SK-N-MC (cell line): ENCODE data around the gene WDR26.
"Not testable (repeated sequence)": the region's sequence is repeated elsewhere in the genome, so short reads cannot be mapped to it uniquely, and the experiment has no call there.

Experiments
- DNase-seq: peaks from one replicate; pipeline ENCODE4 v3.0.0-alpha.2; 2011; ENCODE audit warnings: low read depth, low spot score
- H3K27ac ChIP-seq: fragments of 200-600 bp; sonication (generic); 2 replicates; pipeline ENCODE4 v1.5.1; 2016; ENCODE audit warnings: mixed run types
- H3K36me3 ChIP-seq: fragments of 200-600 bp; sonication (generic); 2 replicates; pipeline ENCODE4 v1.6.1; 2017; ENCODE audit warnings: antibody characterized with exemption, low read length, mixed read lengths; ENCODE audit not compliant: insufficient read depth
- H3K4me3 ChIP-seq: fragments of 200-600 bp; sonication (generic); 2 replicates; pipeline ENCODE4 v1.5.1; 2016
- H3K9ac ChIP-seq: fragments of 200-600 bp; sonication (generic); 2 replicates; pipeline ENCODE4 v1.8.0; 2017; ENCODE audit warnings: mixed run types, mixed read lengths; ENCODE audit not compliant: insufficient read length
- H3K9me3 ChIP-seq: fragments of 200-600 bp; sonication (generic); 2 replicates; pipeline ENCODE4 v1.6.1; 2017; ENCODE audit warnings: low read depth, mild to moderate bottlenecking, antibody characterized with exemption, low read length, moderate library complexity, mixed read lengths
- EZH2 ChIP-seq: fragments of 200-600 bp; sonication (generic); IDR thresholded peaks from one replicate; pipeline ENCODE4 v1.6.1; 2017; ENCODE audit warnings: antibody characterized with exemption
- FOXP2 ChIP-seq: optimal IDR thresholded peaks from 2 replicates; pipeline ENCODE3; 2011; ENCODE audit warnings: mild to moderate bottlenecking, moderate library complexity; ENCODE audit not compliant: insufficient read depth; ENCODE audit errors: extremely low read length, control extremely low read depth
- POLR2AphosphoS5 ChIP-seq: IDR thresholded peaks from 2 replicates; pipeline ENCODE4 v1.6.1; 2012; ENCODE audit warnings: mild to moderate bottlenecking, low read depth, low read length, borderline replicate concordance

The WDR26 gene

GRCh38 chr1:224431726-224432125, 2.9 kb downstream of the WDR26 start:
- Histone ChIP-seq H3K9ac (peak overlapping the region; percentile 69), H3K4me3 (peak overlapping the region; percentile 91), H3K9me3 (no peaks in the 10 kb centered on the region), H3K27ac (peak overlapping the region; percentile 75), H3K36me3 (peaks cover 38% of the 10 kb centered on the region)
- TF ChIP-seq FOXP2 (no peak), EZH2 (no peak), POLR2AphosphoS5 (no peak)
- DNase-seq = no peak

DNA sequence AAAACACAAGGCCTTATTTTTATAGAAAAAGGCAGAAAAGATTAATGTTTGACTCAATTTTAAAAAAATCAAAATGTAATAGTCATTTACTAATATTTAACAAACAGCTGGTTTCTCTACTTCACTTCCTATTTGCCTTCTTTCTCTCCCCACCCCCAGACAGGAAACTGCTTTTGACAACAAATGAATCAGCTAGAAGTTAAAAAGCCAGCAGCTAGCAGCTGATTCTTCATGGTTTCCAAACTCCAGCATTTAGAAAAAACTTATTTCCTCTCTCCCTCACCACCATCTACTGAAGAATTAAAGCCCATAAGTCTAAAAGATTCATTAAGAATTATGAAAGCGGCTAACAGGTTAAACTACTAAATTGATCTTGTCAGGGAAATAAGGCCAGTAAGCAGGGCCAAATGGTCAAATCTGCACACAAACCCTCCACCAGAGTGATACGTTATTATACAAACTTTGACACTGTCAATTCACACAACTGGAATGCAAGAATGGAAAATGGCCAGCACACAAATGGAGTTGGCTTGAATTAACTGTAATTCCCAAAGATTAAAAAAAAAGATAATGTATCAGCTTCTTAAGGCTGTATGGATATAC, 4.0 kb downstream of the WDR26 start:
- no peaks in the 10 kb centered on the region for H3K9me3 ChIP-seq
- peak overlapping the region; percentile 59 for H3K4me3 ChIP-seq
- H3K27ac ChIP-seq = peak overlapping the region; percentile 75
- peak overlapping the region; percentile 18 for H3K9ac ChIP-seq
- TF ChIP-seq EZH2 (no peak), POLR2AphosphoS5 (no peak)
- DNase-seq = peak; percentile 26
- peaks cover 48% of the 10 kb centered on the region for H3K36me3 ChIP-seq

DNA sequence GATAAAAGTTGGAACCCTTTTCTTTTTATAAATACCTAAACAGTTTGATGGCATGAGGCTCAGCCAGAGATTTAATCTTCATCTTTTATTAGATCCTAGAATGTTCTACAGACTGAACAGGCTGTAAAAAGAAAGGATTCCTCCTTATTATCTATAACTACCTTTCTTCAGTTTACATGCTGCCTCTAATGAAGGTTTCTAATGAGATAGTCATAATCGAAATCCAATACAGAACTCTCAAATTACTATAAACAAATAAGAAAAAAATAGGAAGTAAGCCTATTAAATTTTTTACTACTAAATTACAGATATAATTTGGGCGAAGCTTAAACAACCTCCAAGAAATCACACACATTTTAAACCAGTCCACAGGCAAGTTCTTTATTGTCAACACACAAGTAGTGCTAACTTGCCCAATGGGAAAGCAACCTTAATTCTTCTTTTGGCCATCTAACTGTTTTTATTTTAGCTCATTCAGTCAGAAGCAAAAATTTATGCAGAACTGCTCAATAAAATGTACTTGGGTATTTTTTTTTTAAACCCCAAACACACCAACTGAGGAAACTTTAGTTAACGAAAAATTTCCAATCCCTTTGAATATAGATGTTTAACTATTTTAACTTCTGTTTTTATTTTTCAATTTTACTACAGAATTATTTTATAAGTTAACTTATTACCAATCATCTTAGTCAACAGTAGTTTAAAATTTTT, 4.8 kb downstream of the WDR26 start:
- TF ChIP-seq FOXP2 (no peak), EZH2 (no peak), POLR2AphosphoS5 (no peak)
- H3K36me3 ChIP-seq = peaks cover 57% of the 10 kb centered on the region
- DNase-seq = no peak
- H3K9ac ChIP-seq = no peak overlapping the region
- H3K27ac ChIP-seq = peak overlapping the region; percentile 11; the same call in 1 of the 2 replicates
- no peak overlapping the region for H3K4me3 ChIP-seq
- H3K9me3 ChIP-seq = no peaks in the 10 kb centered on the region

GRCh38 chr1:224428713-224429112, 5.9 kb downstream of the WDR26 start:
- not testable (repeated sequence) for DNase-seq, H3K27ac ChIP-seq, H3K9ac ChIP-seq, H3K4me3 ChIP-seq, H3K9me3 ChIP-seq
- H3K36me3 ChIP-seq = peaks cover 67% of the 10 kb centered on the region

DNA sequence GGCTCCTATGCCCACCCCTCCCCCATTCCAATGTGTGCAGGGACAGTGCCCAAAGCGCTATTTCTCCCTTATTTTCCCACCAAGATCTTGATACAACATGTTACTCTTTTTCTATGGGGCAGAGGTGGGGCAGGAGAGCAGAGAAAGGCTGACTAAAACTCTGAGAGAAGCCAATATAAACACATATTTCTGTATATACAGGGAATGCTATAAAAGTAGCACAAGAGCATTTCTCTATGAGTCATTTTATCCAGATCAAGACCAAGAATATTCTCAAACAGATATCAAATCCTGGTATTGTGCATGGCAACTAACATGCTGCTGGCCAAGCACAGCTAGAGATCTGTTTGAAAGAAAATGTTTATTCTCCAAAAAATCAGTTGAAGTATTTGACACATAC, 7.3 kb downstream of the WDR26 start:
- H3K4me3 ChIP-seq = no peak overlapping the region
- peak overlapping the region; percentile 9; the same call in 1 of the 2 replicates for H3K27ac ChIP-seq
- no peaks in the 10 kb centered on the region for H3K9me3 ChIP-seq
- no peak for DNase-seq
- no peak overlapping the region for H3K9ac ChIP-seq
- TF ChIP-seq EZH2 (no peak), FOXP2 (no peak), POLR2AphosphoS5 (no peak)
- H3K36me3 ChIP-seq = peaks cover 81% of the 10 kb centered on the region

GRCh38 chr1:224426869-224427268, 7.7 kb downstream of the WDR26 start:
- not testable (repeated sequence) for H3K9me3 ChIP-seq, H3K9ac ChIP-seq, H3K4me3 ChIP-seq, H3K27ac ChIP-seq, DNase-seq
- H3K36me3 ChIP-seq = peaks cover 85% of the 10 kb centered on the region

DNA sequence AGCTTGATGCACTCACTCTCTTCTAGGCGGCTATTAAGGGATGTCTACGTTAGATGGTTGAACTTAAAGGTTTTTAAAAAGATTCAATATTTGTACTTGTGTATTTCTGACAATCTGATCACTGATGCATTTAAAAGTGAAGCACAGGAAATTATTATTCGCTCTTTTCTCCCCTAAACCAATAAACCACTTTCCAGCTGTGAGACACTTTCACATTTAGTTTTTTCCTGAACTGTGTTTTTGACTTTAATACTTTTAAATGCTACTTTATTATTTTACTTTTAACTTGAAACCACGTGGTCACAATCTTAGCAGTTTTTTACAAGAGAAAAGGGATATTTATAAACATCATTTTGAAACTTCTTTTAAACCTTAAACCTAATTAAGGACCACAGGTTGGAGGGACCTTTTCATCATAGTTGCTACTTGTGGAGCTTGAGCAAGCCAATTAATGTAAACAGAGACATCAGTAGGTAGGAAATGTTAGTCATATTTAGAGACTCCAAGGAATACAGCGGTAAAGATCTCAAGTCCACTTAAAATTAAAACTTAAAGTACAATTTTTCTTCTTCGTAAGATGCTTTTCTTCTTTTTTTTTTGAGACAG, 9.2 kb downstream of the WDR26 start:
- no peak overlapping the region for H3K4me3 ChIP-seq
- no peak for DNase-seq
- no peak for TF ChIP-seq EZH2
- no peak for TF ChIP-seq FOXP2
- TF ChIP-seq POLR2AphosphoS5 = no peak
- peak overlapping the region; percentile 45; the same call in 1 of the 2 replicates for H3K27ac ChIP-seq
- H3K9me3 ChIP-seq = no peaks in the 10 kb centered on the region
- H3K36me3 ChIP-seq = peaks cover 91% of the 10 kb centered on the region
- H3K9ac ChIP-seq = no peak overlapping the region

- no peak for DNase-seq
- Histone ChIP-seq H3K27ac (no peak overlapping the region), H3K9ac (no peak overlapping the region), H3K9me3 (no peaks in the 10 kb centered on the region), H3K4me3 (no peak overlapping the region), H3K36me3 (peaks cover 93% of the 10 kb centered on the region)
- TF ChIP-seq FOXP2 (no peak), EZH2 (no peak), POLR2AphosphoS5 (no peak)
These were observed 14.5 kb downstream of the WDR26 start for GRCh38 chr1:224420106-224420505.

DNA sequence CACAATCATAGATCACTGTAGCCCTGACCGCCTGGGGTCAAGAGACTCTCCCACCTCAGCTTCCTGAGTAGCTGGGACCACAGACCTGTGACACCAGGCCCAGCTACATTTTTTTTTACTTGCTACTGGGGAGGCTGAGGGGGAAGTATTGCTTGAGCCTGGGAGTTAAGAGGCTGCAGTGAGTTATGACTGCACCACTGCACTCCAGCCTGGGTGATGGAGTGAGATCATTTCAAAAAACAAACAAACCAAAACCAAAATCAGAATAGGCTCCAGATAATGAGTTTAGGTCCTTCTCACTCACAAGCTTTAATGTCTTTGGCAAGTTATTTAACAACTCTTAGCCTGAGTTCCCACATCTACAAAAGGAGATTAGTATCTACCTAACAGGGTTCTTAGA, 22.8 kb downstream of the WDR26 start:
- no peak overlapping the region for H3K27ac ChIP-seq
- H3K36me3 ChIP-seq = peaks cover 72% of the 10 kb centered on the region

More for the DNA sequence above, 22.8 kb downstream of the WDR26 start:
- no peak for TF ChIP-seq EZH2
- Histone ChIP-seq H3K4me3 (no peak overlapping the region), H3K9me3 (no peaks in the 10 kb centered on the region), H3K9ac (no peak overlapping the region)
- no peak for DNase-seq
